Activated T-cell treated with anti-CD3 and anti-CD28 coated beads, Interleukin-2, amount 50 U/mL, for 72 hours (primary cell): ENCODE results near the gene NFATC2. TPM values are rescaled to one million over a fixed set of nuclear protein-coding genes. Genes with fewer than 3 reads are reported as not detected.
A peak's percentile ranks its signal among the peaks of the same experiment; 100 is the strongest.

Experiments
- ATAC-seq, 2 donors: fragments of 150-1000 bp; cut with Tn5 transposase; replicated peaks in 1 of 2; 2 replicates each; pipeline ENCODE4 v1.10.0; 2021; ENCODE audit warnings: moderate library complexity in 2 of 2, mild to moderate bottlenecking in 1 of 2
- DNase-seq, 2 donors: peaks; one replicate each; pipeline ENCODE4 v3.0.0; 2021 to 2022; ENCODE audit warnings: mixed read lengths in 1 of 2
- H3K27ac Mint-ChIP-seq: one replicate; pipeline ENCODE4 v1.8.0; 2022; ENCODE audit warnings: mild to moderate bottlenecking, moderate library complexity, mixed read lengths
- H3K27me3 Mint-ChIP-seq: one replicate; pipeline ENCODE4 v1.8.0; 2022; ENCODE audit warnings: low read depth, mixed read lengths
- H3K36me3 Mint-ChIP-seq, 2 donors: one replicate each; pipeline ENCODE4 v1.8.0; 2022; ENCODE audit warnings: mixed read lengths in 2 of 2, mild to moderate bottlenecking in 1 of 2; ENCODE audit not compliant: insufficient read depth in 2 of 2
- H3K4me1 Mint-ChIP-seq: one replicate; pipeline ENCODE4 v1.8.0; 2022; ENCODE audit warnings: low read depth, mixed read lengths
- H3K4me3 Mint-ChIP-seq, 2 donors: one replicate each; pipeline ENCODE4 v1.8.0; 2022; ENCODE audit warnings: mild to moderate bottlenecking in 2 of 2, mixed read lengths in 2 of 2, moderate library complexity in 2 of 2
- H3K9me3 Mint-ChIP-seq, 2 donors: one replicate each; pipeline ENCODE4 v1.8.0; 2022; ENCODE audit warnings: mixed read lengths in 2 of 2
- total RNA-seq, 2 donors: library from RNA; stranded (reverse); gene quantifications; one replicate each; pipeline ENCODE4 v1.2.3, GENCODE V29; 2022

NFATC2 gene
- total RNA-seq, 2 donors from 2014 or later, result 29.4 to 39.9 TPM

DNA sequence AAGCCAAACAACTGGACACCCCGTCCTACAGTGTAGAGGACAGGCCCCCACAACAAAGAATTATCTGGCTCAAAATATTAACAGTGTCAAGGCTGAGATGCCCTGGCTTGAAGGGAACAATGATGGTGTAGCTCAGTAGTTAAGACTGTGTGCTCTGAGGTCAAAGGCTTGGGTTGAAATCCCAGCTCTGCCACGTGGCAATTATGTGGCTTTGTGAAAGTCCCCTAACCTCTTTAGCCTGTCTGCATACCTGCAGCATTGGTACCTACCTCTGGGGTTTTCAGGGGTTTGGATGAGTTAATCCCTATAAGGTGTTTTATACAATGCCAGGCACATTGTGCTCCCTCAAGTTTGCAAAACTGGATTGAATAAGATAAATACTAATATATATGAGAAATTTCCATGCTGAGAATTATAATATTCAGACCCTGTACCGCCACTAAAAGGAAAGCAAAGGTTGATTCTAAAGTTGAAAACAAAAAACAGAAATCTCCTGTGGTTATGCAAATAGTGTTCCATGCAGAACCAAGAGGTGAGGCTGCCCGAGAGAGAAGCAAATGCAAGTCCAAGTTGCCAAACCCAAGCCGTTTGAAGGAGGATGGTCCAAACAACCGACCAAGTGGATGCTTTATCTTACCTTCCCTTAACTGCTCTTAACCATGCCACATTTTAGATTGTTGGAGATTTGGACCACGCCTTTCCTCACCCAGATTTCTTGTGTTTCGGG is 199.8 kb downstream of the NFATC2 start:
- Mint-ChIP-seq H3K27me3 (peaks cover 21% of the 10 kb centered on the region), H3K27ac (no peak overlapping the region), H3K4me1 (no peaks in the 10 kb centered on the region), H3K4me3 (no peak overlapping the region), H3K36me3 (no peaks in the 10 kb centered on the region), H3K9me3 (peaks cover 0 to 3% of the 10 kb centered on the region in 2 donors)
- ATAC-seq (no peak), DNase-seq (no peak)

DNA sequence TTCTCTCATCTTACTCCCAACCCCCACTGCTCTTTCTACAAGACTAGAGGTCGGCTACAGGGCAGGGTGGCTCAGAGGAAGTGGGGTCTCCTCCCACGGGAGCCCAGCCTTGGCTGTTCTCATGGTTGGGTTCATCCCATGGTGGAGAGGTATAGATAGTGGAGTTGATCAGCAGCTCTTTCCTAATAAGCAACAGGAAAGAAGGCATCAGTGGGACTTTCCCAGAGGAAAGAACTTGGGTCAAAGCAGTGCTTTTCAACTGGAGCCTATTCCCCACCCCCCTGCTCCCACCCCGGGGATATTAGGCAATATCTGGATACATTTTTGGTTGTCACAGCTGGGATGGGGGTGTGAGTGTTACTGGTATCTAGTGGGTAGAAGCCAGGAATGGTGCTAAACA is 200.9 kb downstream of the NFATC2 start:
- DNase-seq (no peak), ATAC-seq (no peak)
- no peak overlapping the region for H3K4me3 Mint-ChIP-seq
- H3K27me3 Mint-ChIP-seq, result peaks cover 21% of the 10 kb centered on the region
- H3K36me3 Mint-ChIP-seq, result no peaks in the 10 kb centered on the region
- H3K27ac Mint-ChIP-seq, result no peak overlapping the region
- H3K9me3 Mint-ChIP-seq, result peaks cover 0 to 3% of the 10 kb centered on the region in 2 donors
- H3K4me1 Mint-ChIP-seq, result no peaks in the 10 kb centered on the region

GRCh38 chr20:51340451-51340840 is 202.1 kb downstream of the NFATC2 start:
- Mint-ChIP-seq H3K27ac (no peak overlapping the region), H3K4me1 (peaks cover 6% of the 10 kb centered on the region), H3K4me3 (no peak overlapping the region), H3K27me3 (peaks cover 21% of the 10 kb centered on the region), H3K9me3 (peaks cover 0 to 3% of the 10 kb centered on the region in 2 donors), H3K36me3 (no peaks in the 10 kb centered on the region)
- ATAC-seq (no peak), DNase-seq (no peak)

DNA sequence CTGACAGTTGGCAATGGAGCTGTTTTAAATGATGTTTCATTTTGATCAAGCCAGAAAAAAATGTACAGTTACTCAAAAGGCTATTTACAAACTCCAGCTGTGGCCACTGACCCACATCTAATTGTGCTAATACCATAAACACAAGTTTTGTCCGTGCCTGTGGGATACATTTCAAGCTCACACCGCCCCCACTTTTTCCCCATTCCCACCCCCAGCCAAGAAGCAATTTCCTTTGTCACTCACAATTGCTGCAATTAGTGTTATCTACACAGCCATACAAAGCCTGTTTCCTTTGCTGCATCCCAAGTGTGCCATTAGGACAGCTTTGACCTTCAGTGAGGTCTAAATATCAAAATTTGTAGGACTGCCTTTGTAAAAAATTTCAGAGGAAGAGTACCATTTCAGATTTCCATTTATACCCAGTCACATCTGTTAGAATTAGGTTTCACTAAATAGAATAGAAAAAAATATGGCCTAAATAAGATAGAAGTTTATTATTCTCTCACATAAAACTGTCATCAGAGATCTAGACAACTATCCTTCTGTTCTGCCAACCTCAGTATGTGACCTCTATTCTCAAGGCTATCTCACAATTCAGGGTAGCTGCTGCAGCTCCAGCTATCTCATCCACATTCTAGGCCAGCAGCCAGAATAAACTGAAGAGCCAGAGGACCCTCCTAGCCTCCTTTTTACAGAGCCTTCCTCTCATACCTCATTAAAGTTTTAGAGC is 202.6 kb downstream of the NFATC2 start:
- DNase-seq, result no peak
- Mint-ChIP-seq H3K27ac (no peak overlapping the region), H3K27me3 (peaks cover 21% of the 10 kb centered on the region), H3K4me1 (peaks cover 10% of the 10 kb centered on the region), H3K36me3 (no peaks in the 10 kb centered on the region), H3K9me3 (peaks cover 0 to 3% of the 10 kb centered on the region in 2 donors), H3K4me3 (no peak overlapping the region)
- no peak for ATAC-seq

DNA sequence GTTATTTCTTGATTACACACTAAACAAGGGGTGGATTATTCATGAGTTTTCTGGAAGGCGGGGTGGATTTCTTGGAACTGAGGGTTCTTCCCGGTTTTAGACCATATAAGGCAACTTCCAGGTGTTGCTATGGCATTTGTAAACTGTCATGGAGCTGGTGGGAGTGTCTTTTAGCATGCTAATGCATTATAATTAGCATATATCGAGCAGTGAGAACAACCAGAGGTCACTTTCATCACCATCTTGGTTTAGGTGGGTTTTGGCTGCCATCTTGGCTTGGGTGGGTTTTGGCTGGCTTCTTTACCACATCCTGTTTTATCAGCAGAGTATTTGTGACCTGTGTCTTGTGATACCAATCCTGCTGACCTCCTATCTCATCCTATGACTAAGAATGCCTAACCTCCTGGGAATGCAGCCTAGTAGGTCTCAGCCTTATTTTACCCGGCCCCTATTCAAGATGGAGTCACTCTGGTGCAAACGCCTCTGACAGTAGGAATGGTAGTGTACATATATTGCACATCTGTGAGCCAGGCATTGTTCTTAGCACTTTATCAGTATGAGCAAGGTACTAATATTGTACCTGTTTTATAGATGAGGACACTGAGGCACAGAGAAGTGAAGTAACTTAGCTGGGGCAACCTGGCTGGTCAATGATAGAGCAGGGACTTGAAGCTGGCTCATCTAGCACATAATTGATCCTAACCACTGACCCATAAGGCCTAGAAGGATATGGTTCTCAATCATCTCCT is 203.7 kb downstream of the NFATC2 start:
- Mint-ChIP-seq H3K27me3 (peaks cover 18% of the 10 kb centered on the region), H3K4me3 (no peak overlapping the region), H3K27ac (no peak overlapping the region), H3K4me1 (peaks cover 10% of the 10 kb centered on the region), H3K36me3 (no peaks in the 10 kb centered on the region), H3K9me3 (peaks cover 0 to 2% of the 10 kb centered on the region in 2 donors)
- DNase-seq (no peak), ATAC-seq (no peak)

DNA sequence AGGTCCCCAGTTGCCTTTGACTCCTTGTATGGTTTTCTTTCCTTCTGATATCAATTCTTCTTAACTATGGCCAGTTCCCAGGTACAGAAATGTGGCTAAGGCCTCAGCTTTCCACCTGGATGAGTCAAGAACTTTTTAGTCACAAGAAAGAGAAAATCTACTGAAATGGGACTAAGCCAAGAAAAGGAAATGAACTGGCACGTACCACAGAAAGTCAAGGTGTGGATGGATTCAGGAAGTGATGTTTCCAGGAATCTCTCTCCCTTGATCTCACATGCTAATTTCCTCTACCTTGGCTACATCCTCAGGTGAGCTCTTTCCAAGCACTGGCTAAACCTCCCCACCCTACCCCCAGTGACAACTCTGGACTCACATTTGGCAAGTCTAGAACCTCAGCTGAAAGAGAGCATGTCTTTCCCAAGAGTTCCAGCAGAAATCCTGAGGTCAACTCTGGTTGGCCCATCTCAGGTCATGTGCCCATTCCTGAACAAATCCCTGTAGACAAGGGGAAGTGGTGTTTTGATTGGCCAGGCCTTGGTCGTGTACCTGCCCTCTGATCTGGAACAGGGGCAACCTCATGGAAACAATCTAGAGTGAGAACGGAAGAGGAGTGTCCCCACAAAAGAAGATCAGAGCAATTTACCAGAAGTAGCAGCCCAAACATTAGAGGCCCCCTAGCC is 205.3 kb downstream of the NFATC2 start:
- Mint-ChIP-seq H3K9me3 (no peaks in the 10 kb centered on the region), H3K27ac (no peak overlapping the region), H3K4me1 (peaks cover 10% of the 10 kb centered on the region), H3K4me3 (peak overlapping the region in 1 of 2 donors; percentile 2), H3K27me3 (peaks cover 6% of the 10 kb centered on the region), H3K36me3 (no peaks in the 10 kb centered on the region)
- DNase-seq, result no peak
- no peak for ATAC-seq

Other genes with a start within 250 kb of the NFATC2 start
- 1 to 10 TPM; 1.3 to 3.8 TPM for gene ATP9A, start 225.7 kb upstream of the NFATC2 start, total RNA-seq